NCI-H2107 treated with DMSO at 0.1 percent for 48 hours (cell line): ENCODE measurements around the gene EYA2.
"Not testable (repeated sequence)": the region's sequence is repeated elsewhere in the genome, so short reads cannot be mapped to it uniquely, and the experiment has no call there.

ENCODE experiments used
- DNase-seq: peaks from one replicate; lab custom pipeline; 2025; ENCODE audit not compliant: unreplicated experiment; lab: John Stamatoyannopoulos, UW

Gene EYA2

DNA sequence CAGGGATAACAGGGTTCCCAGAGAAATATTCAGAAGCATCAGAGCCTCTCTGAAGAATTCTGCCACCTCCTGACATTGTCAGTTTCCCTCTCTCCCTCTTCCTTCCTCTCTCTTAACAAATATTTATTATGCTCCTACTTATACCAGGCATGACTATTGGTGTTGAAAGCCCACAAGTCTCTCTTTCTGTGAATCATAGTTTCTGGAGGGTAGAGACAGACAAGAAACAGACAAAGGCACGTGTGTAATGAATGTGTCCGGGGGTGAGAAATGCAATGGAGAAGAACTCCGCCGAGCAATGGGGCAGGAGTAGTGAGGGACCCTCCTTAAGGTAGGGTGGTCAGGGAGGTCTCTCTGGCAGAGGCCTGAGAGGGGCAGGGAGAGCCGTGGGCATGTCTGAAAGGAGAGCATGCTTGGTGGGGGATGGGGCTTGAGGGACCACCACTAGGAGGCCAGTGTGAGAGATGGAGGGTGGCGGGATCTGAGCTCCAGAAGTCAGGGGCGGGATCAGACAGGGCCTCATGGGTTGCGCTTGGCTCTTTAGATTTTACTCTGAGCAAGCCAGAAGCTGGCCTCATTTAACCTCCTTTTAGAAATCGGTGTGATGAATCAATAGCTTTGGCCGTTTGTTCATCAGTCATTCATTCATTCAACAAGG is 57.3 kb downstream of the EYA2 start:
- no peak for DNase-seq

DNA sequence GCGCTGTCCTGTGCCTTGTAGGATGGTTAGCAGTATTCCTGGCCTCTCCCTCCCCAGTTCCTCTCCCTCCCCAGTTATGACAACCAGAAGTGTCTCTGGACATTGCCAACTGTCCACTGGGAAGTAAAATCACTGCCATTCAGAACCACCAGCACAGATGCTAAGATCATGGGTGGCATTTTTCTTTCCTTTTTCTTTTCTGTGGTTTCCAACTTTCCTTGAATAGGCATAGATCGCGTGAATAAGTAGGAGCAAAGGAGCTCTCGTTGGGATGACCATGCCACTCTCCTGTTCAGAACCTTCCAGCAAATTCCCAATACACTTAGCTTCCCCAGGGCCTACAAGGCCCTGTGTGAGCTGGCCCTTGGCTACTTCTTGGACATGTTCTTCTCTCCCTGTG is 59.0 kb downstream of the EYA2 start:
- no peak for DNase-seq

DNA sequence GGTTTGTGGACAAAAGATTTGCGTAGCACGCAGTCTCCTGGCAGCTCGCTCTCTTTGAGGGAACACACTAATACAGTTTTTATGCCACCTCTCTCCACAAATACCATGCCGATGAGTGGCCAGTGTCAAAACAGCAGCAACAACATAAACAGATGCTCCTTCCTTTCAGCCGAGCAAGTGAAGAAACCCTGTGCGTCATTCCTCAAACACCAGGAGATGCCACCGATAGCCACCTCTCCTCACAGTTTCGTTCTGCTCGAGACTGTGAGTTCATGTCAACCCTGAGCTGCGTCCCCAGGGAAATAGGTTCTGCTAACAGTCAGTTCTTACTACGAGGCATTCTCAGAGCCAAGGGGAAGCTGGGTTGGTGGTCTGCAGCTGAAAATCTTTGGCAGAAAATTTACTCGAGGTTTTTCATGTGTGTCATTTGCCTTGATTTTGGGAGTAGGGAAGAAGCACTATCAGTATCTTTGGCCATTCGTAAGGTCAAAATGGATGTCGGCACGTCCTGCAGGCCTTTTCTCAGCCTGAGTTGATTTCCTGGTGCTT is 59.9 kb downstream of the EYA2 start:
- peak; percentile 47 for DNase-seq

DNA sequence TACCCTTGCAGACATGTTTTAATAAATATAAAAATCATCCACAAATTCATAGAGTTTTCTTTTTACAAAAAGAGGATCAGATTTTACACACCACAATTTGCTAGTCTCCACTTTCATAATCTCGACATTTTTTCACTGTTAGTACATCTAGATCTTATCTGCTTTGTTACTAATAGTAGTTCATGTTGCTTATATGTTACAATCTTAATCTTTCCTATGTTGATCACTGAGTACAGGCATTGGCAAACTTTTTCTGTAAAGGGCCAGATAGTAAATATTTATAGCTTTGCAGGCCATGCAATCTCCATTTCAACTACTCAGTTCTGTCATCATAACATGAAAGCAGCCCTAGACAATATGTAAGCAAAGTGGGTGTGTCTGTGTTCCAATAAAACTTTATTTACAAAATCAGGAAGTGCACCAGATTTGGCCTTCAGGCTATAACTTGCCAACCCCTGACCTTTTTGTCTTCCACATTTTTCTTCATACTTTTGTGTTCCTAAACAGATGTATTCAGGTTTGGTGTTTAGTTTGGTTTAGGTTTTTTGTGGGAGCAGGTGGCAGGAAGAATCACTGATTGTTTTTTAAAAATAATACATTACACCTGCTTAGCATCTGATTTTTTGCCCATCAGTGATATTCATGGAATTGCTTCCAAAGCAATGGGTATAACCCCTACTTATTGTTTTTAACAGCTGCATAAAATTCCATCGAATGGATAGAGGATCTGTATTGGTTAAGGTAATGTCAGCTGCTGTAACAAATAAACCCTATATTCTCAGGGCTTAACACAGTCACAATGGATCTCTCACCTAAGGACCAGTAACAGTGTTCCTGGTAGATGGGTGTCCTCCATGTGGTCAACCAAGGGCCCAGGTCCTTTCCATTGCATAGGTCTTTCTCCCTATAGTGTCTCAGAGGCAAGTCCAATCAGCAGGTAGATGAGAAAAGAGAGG is 61.2 kb downstream of the EYA2 start:
- no peak for DNase-seq

DNA sequence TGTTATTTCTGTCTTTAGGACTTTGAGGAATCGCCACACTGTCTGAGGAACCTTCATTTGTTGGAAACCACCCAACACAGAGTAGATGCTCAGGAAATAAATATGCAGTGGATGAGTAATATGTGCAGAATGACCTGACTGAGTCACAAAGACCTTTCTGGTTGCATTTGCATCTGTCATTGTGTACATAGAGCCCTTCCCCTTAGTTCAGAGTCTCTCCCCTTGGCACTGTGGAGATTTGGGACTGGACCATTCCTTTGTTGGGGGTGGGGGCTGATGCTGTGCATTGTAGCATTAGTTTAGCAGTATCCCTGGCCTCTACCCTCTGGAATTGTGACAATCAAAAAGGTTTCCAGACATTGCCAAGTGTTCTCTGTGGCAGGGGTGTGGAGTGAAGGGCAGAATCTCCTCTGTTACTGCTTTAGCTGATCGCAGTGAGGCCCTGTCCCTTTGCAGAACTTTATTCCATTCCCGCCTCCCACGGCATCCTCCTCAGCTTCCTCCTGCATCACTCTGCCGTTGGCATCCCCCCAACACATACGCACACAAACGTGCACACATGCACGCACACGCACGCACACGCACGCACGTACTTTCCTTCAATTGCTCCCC is 64.5 kb downstream of the EYA2 start:
- no peak for DNase-seq

DNA sequence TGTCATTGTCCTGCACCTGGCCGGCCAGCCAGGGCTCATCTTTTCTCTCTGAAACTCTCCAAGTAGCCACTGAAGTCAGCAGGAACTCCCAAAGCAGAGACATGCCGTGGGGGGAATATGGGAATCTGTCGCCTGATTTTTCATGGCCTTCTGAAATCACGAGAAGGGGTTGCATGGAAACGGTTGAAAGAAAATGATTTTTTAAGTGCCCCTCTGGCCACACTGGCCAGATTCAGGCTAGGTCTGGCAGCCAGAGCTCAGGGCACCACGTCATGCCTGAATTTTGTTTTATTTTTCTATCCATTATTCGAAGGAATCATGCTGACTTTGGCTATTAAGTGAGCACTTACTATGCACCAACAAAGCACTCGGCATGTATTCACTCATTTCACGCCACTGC is 65.2 kb downstream of the EYA2 start:
- no peak for DNase-seq

DNA sequence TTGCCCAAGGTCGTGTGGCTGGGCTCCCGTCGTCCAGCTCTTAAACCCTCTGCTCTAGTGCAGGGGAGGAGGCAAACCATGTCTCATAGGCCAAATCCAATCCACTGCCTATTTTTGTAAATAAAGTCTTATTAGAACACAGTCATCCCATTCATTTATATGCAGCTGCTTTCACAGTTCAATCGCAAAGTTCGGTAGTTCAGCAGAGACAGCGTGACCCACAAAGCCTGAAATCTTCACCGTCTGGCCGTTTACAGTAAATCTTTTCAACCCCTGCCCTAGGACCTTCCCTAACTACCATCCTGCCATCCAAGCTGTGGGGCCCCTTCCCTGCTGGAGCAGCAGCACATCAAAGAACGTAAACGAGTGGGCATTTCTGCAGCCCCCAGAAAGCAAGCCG is 65.9 kb downstream of the EYA2 start:
- no peak for DNase-seq

DNA sequence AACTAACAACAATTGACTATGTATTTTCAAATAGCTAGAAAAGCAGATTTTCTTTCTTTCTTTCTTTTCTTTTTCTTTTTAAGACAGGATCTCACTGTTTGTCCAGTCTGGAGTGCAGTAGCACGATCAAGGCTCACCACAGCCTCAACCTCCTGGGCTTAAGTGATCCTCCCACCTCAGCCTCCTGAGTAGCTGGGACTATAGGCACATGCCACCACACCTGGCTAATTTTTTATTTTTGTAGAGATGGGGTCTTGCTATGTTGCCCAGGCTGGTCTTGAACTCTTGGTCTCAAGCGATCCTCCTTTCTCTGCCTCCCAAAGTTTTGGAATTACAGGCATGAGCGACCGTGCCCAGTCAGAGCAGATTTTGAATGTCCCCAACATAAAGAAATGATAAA is 67.3 kb downstream of the EYA2 start:
- not testable (repeated sequence) for DNase-seq

DNA sequence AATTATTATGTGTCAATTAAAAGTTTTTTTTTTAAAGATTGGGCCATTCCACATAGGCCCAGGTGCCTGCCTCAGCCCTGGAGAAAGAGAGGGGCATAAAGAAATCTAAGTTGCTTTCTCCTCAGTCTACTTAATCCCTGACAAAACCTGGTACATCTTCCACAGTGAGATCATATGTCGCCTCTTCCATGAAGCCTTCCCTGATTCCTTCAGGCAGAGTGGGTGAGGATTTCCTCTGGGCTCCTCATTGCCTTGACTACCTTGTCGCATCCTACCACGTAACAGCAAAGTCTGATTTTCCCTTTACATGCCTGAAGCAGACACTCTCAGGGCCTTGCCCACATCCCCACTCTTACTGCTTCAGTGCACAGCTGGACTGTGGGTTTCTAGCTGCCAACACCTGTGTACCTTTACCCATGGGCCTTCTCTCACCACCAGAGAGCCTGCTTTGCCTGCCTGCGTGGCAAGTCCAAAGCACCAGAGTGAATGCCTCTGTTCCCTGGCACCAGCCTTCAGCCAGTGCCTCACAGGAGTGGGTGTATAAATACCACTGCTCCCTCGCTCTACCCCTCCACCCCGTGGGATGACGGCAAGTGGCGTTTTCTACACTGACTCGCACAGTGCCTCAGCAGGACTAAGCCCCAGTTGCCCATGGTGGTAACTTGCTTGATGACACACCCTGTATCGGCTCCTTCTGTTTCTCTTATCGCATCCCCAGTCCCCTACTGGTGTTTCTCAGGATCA is 68.0 kb downstream of the EYA2 start:
- no peak for DNase-seq

DNA sequence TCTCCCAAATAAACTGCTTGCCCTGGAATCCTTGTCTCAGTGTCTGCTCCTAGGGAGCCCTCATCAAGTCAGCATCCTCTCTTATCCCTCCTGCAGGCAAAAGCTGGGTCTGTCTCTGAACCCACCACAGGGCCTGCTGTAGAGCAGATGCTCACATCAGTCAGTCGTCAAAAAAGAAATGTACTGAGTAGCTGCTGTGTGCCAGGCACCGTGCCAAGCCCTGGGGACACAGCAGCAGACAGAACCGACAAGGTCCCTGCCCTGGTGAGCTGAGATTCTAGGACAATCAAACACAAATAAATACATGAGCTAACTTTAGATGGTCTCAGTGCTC is 68.5 kb downstream of the EYA2 start:
- no peak for DNase-seq

DNA sequence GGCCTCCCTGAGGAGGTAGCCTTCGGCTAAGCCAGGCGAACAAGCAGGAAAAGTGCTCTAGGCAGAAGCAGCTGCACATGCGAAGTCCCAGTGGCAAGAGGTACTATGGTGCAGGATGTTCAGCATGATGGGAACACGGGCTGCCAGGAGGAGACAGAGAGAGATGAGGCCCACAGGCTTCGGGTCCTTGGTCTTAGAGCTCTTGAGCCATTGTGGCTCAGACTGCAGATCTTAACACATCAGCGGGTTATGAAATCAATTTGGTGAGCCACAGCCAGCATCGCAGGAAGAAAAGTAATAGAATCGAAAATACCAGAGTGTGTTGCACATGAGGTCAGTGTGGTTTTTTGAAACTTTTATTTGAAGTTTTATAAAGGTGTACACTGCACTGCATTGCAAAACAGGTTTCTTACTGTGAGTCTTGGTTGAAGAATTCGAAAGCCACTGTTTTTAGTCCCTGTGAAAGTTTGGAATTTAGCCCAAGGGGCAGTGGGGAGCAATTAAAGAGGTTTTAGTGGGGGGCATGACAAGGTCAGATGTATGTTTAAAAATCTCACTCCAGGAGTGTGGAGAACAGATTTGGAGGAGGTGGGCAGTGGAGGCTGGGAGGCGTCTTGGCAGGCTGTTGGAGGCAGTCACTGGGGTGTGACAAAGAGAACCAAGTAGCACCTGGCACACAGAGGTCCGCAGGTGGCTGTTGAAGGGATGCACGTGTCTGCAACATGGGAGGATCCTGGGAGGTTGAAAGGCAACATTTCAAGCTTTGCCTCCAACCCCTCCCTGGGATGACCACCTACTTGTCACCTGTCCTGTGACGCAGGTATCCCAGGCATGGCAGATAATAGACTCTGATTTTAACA is 69.3 kb downstream of the EYA2 start:
- peak; percentile 25 for DNase-seq

DNA sequence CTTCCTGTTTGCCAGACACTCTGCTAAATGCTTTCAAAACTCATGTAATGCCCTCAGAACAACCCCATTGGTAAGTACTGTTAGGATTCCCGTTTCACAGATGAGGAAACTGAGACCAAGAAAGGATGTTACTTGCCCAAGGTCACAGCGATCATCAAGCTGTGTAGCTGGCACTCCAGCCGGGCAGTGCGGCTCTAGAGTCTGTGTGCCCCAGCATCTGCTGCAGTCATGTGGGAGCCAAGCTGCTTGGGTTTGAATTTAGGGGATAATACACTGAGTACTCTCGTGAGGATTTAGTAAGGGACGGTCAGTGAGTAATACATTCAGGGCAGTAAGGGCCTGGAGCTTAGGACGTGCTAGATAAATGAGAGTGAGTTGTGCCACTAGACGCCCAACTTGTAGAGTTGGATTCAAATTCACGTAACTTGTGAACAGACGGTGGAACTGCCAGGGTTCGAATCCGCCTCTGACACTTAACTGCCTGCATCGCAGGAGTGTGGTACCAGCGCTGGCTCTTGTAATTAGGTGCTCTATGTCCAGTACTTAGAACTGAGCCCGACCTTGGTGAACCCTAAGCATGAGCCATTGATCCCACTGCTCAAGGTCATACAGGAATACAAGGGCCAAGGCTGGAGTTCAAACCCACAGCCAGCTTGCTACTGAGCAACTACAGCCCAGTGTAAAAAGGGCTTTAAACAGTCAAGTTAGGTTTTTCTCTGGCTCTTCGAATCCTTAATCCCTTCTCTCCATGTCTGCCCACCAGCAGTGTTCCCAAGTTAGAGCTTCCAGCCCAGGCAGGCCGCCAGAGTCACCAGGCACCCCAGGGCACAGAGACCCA is 70.2 kb downstream of the EYA2 start:
- no peak for DNase-seq

DNA sequence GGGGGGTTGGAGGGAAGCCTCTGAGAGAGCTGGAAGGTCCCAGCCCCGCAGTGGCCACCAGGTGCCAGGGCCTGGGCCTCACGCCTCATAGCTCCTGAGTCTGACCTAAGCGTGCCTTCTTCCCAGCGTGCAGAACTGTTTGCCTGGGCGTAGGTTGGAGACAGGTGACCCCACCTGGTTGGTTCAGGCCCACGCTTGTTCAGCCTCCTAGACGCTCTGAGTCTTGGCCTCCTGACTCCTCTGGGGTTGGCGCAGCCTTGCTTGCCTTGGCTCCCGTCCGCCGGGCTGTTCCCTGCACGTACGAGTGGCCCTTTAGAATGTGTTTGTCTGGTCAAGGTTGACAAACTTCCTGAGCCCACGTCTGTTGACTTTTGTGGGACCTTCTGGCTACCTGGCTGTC is 70.8 kb downstream of the EYA2 start:
- no peak for DNase-seq

DNA sequence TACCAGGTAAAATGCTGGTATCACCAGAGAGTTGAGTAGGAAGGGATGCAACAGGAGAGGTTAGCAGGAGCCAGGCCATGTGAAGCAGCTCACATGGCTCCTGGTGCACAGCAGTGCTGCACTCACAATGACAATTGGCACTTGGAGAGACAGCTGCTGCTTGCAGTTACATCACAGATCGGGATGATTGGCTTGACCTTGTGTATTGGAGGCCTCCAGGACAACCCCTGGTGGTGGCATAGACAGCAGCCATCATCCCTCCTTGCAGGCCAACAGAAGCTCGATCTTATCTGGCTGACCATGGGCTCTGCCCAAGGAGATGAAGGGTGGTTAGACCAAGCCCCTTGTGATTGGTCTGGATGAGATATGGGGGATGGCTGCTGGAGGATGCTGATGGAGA is 73.0 kb downstream of the EYA2 start:
- DNase-seq = no peak

DNA sequence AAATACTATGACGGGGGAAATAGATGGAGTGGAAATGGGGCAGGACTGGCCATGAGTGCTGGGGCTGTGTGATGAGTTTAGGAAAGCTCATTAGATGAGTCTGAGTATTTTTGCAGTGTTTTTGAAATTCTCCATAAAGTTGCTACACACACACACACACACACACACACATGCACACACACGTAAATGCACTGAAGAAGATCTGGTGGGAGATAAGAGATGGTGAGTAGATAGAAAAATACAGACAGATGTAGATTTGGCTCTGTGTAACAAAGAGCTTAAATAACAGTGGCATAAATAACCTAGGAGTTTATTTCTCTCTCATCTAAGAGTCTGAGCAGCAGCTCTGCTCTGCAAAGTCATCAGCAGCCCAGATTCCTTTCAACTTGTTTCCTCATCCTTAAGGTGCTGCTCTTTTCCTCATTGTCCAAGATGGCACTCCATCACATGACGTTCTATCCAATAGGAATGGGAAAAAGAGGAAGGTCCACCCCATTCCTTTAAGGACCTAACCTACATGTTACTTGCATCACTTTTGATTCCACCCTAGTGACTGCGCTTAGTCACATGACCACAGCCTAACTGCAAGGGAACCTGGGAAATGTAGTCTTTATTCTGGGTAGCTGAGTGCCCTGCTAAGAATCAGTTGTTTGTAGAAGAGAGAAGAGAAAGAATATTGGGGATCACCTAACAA is 76.4 kb downstream of the EYA2 start:
- DNase-seq = no peak

DNA sequence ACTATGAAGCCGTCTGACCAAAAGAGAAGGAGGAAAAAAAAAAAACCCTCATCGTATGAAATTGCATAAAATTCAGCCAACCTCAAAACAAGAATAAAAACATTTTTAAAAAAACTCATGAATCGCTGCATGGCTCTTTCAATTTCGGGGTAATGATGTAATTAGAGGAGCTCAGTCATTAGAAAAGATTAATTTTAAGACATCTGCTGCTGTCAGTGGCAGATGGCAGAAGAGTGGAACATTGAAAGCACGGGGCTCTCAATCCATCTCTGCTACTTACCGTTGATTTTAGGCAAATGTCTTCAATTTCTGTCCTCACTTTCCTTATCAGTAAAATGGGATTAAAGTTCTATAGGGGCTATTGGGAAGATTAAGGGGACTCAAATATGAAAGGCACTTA is 79.1 kb downstream of the EYA2 start:
- DNase-seq = no peak

DNA sequence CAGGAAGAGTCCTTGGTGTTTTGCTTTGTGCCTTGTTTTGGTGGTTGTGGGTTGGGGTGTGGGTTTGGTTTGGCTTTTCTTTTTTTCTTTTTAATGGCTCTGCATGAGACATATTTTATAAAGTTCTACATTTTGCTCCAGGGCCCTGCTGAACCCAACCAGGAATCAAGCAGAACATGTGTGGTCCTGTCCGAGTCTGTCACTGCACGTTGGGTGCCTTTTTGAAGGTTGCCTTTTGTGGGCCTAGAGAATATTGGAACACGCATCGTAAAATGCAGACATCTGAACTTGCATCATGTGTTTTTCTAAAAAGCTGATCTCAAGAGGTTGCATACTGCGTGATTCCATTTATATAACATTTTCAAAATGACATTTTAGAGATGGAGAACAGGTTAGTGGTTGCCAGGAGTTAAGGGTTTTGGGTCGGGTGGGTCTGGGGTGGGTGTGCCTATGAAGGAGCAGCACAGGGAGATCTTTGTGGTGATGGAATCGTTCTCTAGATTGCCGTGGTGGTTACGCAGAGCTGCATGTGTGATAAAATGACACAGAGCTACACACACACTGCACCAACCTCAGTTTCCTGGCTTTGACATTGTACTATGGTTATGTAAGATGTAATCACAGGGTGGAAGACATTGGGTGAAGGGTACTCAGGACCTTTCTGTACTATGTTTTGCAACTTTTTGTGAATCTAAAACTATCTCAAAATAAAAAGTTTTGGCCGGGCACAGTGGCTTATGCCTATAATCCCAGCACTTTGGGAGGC is 80.2 kb downstream of the EYA2 start:
- DNase-seq = no peak

DNA sequence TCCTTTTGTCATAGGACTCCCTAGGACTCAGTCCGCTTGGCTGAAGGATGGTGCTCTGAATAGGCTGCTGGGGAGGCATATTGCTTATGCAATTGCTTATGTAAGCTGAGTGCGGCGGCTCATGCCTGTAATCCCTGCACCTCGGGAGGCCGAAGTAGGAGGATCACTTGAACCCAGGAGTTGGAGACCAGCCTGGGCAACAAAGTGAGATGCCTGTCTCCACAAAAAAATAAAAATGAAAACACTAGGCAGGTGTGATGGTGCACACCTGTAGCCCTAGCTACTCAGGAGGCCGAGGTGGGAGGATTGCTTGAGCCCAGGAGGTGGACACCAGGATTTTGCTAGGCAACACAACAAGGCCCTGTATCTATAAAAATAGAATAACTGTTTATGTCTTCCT is 81.3 kb downstream of the EYA2 start:
- DNase-seq = no peak
